Endometrium (tissue), 2 donors: ENCODE data around the gene RPP14.
"Not testable (repeated sequence)": the region's sequence is repeated elsewhere in the genome, so short reads cannot be mapped to it uniquely, and the experiment has no call there.

ENCODE experiments used
- FAIRE-seq: peaks from 2 replicates; lab custom pipeline; 2012; peaks lifted over from hg19 to GRCh38; lab: Jason Lieb, UNC
- donor health status: control.
- donor health status: control.

Gene RPP14

GRCh38 chr3:58332575-58333188, 26.6 kb downstream of the RPP14 start, which contains the start of gene PXK:
Gene PXK, plus strand, starts transcription at chr3:58332892. Its CDS starts 97 bp downstream, at chr3:58332989.
- no peak for FAIRE-seq

- FAIRE-seq, result no peak
These were observed 27.4 kb downstream of the RPP14 start for GRCh38 chr3:58333206-58334012.

- no peak for FAIRE-seq
These were observed 27.9 kb downstream of the RPP14 start for GRCh38 chr3:58334013-58334321.

- no peak for FAIRE-seq
These were observed 28.4 kb downstream of the RPP14 start for GRCh38 chr3:58334506-58334884.

- FAIRE-seq, result no peak
These were observed 29.6 kb downstream of the RPP14 start for GRCh38 chr3:58335652-58335947.

- no peak for FAIRE-seq
These were observed 30.3 kb downstream of the RPP14 start for GRCh38 chr3:58336135-58336882.

- FAIRE-seq, result no peak
These were observed 31.1 kb downstream of the RPP14 start for GRCh38 chr3:58337190-58337589.

GRCh38 chr3:58339146-58339545, 33.1 kb downstream of the RPP14 start:
- FAIRE-seq, result not testable (repeated sequence)

- FAIRE-seq, result no peak
These were observed 34.7 kb downstream of the RPP14 start for GRCh38 chr3:58340594-58341244.

- no peak for FAIRE-seq
These were observed 35.3 kb downstream of the RPP14 start for GRCh38 chr3:58341376-58341775.

GRCh38 chr3:58342676-58343075, 36.6 kb downstream of the RPP14 start:
- FAIRE-seq, result no peak

GRCh38 chr3:58345457-58345856, 39.4 kb downstream of the RPP14 start:
- no peak for FAIRE-seq

GRCh38 chr3:58346368-58346767, 40.3 kb downstream of the RPP14 start:
- no peak for FAIRE-seq

GRCh38 chr3:58347984-58348383, 41.9 kb downstream of the RPP14 start:
- FAIRE-seq, result no peak

GRCh38 chr3:58349792-58350626, 44.0 kb downstream of the RPP14 start:
- FAIRE-seq, result no peak

- no peak for FAIRE-seq
These were observed 44.6 kb downstream of the RPP14 start for GRCh38 chr3:58350627-58351013.

- FAIRE-seq, result no peak
These were observed 45.9 kb downstream of the RPP14 start for GRCh38 chr3:58351920-58352319.

- no peak for FAIRE-seq
These were observed 46.6 kb downstream of the RPP14 start for GRCh38 chr3:58352626-58353025.

GRCh38 chr3:58353722-58354553, 47.9 kb downstream of the RPP14 start:
- no peak for FAIRE-seq

GRCh38 chr3:58355179-58355578, 49.1 kb downstream of the RPP14 start:
- FAIRE-seq, result no peak

GRCh38 chr3:58356054-58356453, 50.0 kb downstream of the RPP14 start:
- FAIRE-seq, result no peak
